PFSK-1 (cell line): ENCODE results near the gene SBK3.

Experiments used
- FOXP2 ChIP-seq: optimal IDR thresholded peaks from 2 replicates; pipeline ENCODE3; 2011; ENCODE audit warnings: borderline replicate concordance, control low read depth, inconsistent platforms; ENCODE audit not compliant: insufficient read depth; ENCODE audit errors: extremely low read length, extremely low read depth
- POLR2AphosphoS5 ChIP-seq: IDR thresholded peaks from 2 replicates; pipeline ENCODE4 v1.6.1; 2012; ENCODE audit warnings: low read depth, mild to moderate bottlenecking, control low read depth, low read length, moderate library complexity
- REST ChIP-seq, 2 experiments: IDR thresholded peaks; 2 replicates each; pipeline versions ENCODE4 v1.6.1 to v1.8.0; 2011 to 2012; ENCODE audit warnings: low read depth in 2 of 2, low read length in 2 of 2, control low read depth in 1 of 2, inconsistent platforms in 1 of 2, mild to moderate bottlenecking in 1 of 2, moderate library complexity in 1 of 2; ENCODE audit not compliant: insufficient read depth in 1 of 2
- SIN3A ChIP-seq: IDR thresholded peaks from 2 replicates; pipeline ENCODE4 v1.6.1; 2012; ENCODE audit warnings: mild to moderate bottlenecking, low read length, moderate library complexity, borderline replicate concordance; ENCODE audit not compliant: insufficient read depth
- TAF1 ChIP-seq: IDR thresholded peaks from 2 replicates; pipeline ENCODE4 v1.6.1; 2012; ENCODE audit warnings: low read length, control low read depth, borderline replicate concordance; ENCODE audit not compliant: insufficient read depth

The SBK3 gene

GRCh38 chr19:55590109-55590508 is 44.8 kb upstream of the SBK3 start:
- TF ChIP-seq POLR2AphosphoS5 (no peak), TAF1 (no peak), SIN3A (no peak), FOXP2 (no peak), REST (IDR thresholded peaks at IDR 0.05; ENCODE audit: insufficient read depth in 1 of 2, low read depth in 2 of 2, low read length in 2 of 2) (no peak)

GRCh38 chr19:55588738-55589137 is 43.4 kb upstream of the SBK3 start:
- TF ChIP-seq FOXP2: no peak

- TF ChIP-seq REST (IDR thresholded peaks at IDR 0.05; ENCODE audit: insufficient read depth in 1 of 2, low read depth in 2 of 2, low read length in 2 of 2) (no peak), TAF1 (peak; percentile 16; the same call in 1 of the 2 replicates), SIN3A (no peak), POLR2AphosphoS5 (peak; percentile 74), FOXP2 (peak; percentile 30)
Observed at GRCh38 chr19:55586976-55587668, 41.8 kb upstream of the SBK3 start.

GRCh38 chr19:55585658-55586339 is 40.5 kb upstream of the SBK3 start:
- 0 out of 2 replicates have a peak, but pooled peaks have one; percentile 9 for TF ChIP-seq SIN3A
- peak; percentile 68 for TF ChIP-seq POLR2AphosphoS5
- TF ChIP-seq REST (IDR thresholded peaks at IDR 0.05; ENCODE audit: insufficient read depth in 1 of 2, low read depth in 2 of 2, low read length in 2 of 2): 0 out of 4 replicates have a peak, but pooled peaks of 1 of the 2 experiments have one; percentile 29
- peak; percentile 45; the same call in 1 of the 2 replicates for TF ChIP-seq TAF1
- TF ChIP-seq FOXP2: no peak

- no peak for TF ChIP-seq FOXP2
- TF ChIP-seq POLR2AphosphoS5: no peak
- no peak for TF ChIP-seq TAF1
- no peak for TF ChIP-seq REST (IDR thresholded peaks at IDR 0.05; ENCODE audit: insufficient read depth in 1 of 2, low read depth in 2 of 2, low read length in 2 of 2)
- TF ChIP-seq SIN3A: no peak
Observed at GRCh38 chr19:55584871-55585270, 39.5 kb upstream of the SBK3 start.
